Mesenchymal stem cell (in vitro differentiated cells and primary cell): Measurements from ENCODE around the gene CDON.

Experiments
- DNase-seq: peaks from one replicate; pipeline ENCODE4 v3.0.0-alpha.2; 2013
- H2AFZ ChIP-seq: one replicate; pipeline ENCODE4 v1.6.1; 2013; ENCODE audit warnings: low read depth, mild to moderate bottlenecking, control low read depth, inconsistent platforms, low read length, moderate library complexity
- H2AK5ac ChIP-seq: 2 replicates; pipeline ENCODE4 v1.6.1; 2013; ENCODE audit warnings: low read length, moderate library complexity, mild to moderate bottlenecking, inconsistent platforms; ENCODE audit not compliant: severe bottlenecking
- H2BK120ac ChIP-seq: one replicate; pipeline ENCODE4 v1.6.1; 2013; ENCODE audit warnings: low read depth, mild to moderate bottlenecking, inconsistent platforms, low read length, moderate library complexity
- H2BK12ac ChIP-seq, 2 experiments: one replicate each; pipeline ENCODE4 v1.6.1; 2013; ENCODE audit warnings: inconsistent platforms in 2 of 2, low read length in 2 of 2, mild to moderate bottlenecking in 2 of 2, moderate library complexity in 2 of 2, control low read depth in 1 of 2
- H2BK15ac ChIP-seq: one replicate; pipeline ENCODE4 v1.6.1; 2013; ENCODE audit warnings: mild to moderate bottlenecking, low read depth, inconsistent platforms; ENCODE audit not compliant: poor library complexity, severe bottlenecking
- H2BK5ac ChIP-seq: 2 replicates; pipeline ENCODE4 v1.6.1; 2013; ENCODE audit warnings: low read depth, mild to moderate bottlenecking, low read length, control low read depth, inconsistent platforms; ENCODE audit not compliant: poor library complexity, severe bottlenecking
- H3K14ac ChIP-seq, 2 experiments: one replicate each; pipeline ENCODE4 v1.6.1; 2013; ENCODE audit warnings: inconsistent platforms in 2 of 2, low read length in 2 of 2, control low read depth in 1 of 2, mild to moderate bottlenecking in 1 of 2, moderate library complexity in 1 of 2
- H3K18ac ChIP-seq, 2 experiments: one replicate each; pipeline ENCODE4 v1.6.1; 2013; ENCODE audit warnings: inconsistent platforms in 2 of 2, low read length in 2 of 2, control low read depth in 1 of 2, low read depth in 1 of 2, mild to moderate bottlenecking in 1 of 2
- H3K23ac ChIP-seq, 2 experiments: one replicate each; pipeline ENCODE4 v1.6.1; 2013; ENCODE audit warnings: inconsistent platforms in 2 of 2, low read length in 2 of 2, mild to moderate bottlenecking in 2 of 2, moderate library complexity in 2 of 2, control low read depth in 1 of 2
- H3K27ac ChIP-seq: 2 replicates; pipeline ENCODE4 v1.5.1; 2013; ENCODE audit warnings: mild to moderate bottlenecking, moderate library complexity, low read length, control low read depth, inconsistent platforms; ENCODE audit not compliant: poor library complexity, severe bottlenecking
- H3K27me3 ChIP-seq, 2 experiments: 2 replicates each; pipeline versions ENCODE4 v1.6.1 to v1.7.0; 2013; ENCODE audit warnings: low read length in 2 of 2, mild to moderate bottlenecking in 2 of 2, moderate library complexity in 2 of 2, control low read depth in 1 of 2, inconsistent platforms in 1 of 2; ENCODE audit not compliant: control insufficient read depth in 1 of 2, insufficient read depth in 1 of 2
- H3K36me3 ChIP-seq, 2 experiments: 2 replicates each; pipeline versions ENCODE4 v1.6.1 to v1.7.0; 2013; ENCODE audit warnings: low read length in 2 of 2, control low read depth in 1 of 2, inconsistent platforms in 1 of 2, low read depth in 1 of 2, mild to moderate bottlenecking in 1 of 2; ENCODE audit not compliant: insufficient read depth in 2 of 2, control insufficient read depth in 1 of 2
- H3K4ac ChIP-seq, 2 experiments: one replicate each; pipeline ENCODE4 v1.6.1; 2013; ENCODE audit warnings: inconsistent platforms in 2 of 2, low read length in 2 of 2, mild to moderate bottlenecking in 2 of 2, moderate library complexity in 2 of 2, control low read depth in 1 of 2, low read depth in 1 of 2
- H3K4me1 ChIP-seq: 2 replicates; pipeline ENCODE4 v1.6.1; 2013; ENCODE audit warnings: low read depth, low read length, control low read depth; ENCODE audit not compliant: control insufficient read depth, insufficient read depth
- H3K4me2 ChIP-seq: 2 replicates; pipeline ENCODE4 v1.6.1; 2013; ENCODE audit warnings: low read length, mild to moderate bottlenecking, inconsistent platforms; ENCODE audit not compliant: poor library complexity, severe bottlenecking
- H3K4me3 ChIP-seq, 2 experiments: 2 replicates each; pipeline versions ENCODE4 v1.5.1 to v1.7.0; 2013; ENCODE audit warnings: low read length in 2 of 2, mild to moderate bottlenecking in 2 of 2, control low read depth in 1 of 2, low read depth in 1 of 2; ENCODE audit not compliant: insufficient read depth in 1 of 2
- H3K79me1 ChIP-seq: replicated peaks from 2 replicates; pipeline ENCODE4 v1.6.1; 2013; ENCODE audit warnings: mild to moderate bottlenecking, control low read depth, low read length, inconsistent platforms; ENCODE audit not compliant: poor library complexity, severe bottlenecking
- H3K9ac ChIP-seq: 2 replicates; pipeline ENCODE4 v1.7.0; 2013; ENCODE audit warnings: mild to moderate bottlenecking, low read length, moderate library complexity
- H3K9me3 ChIP-seq: 2 replicates; pipeline ENCODE4 v1.7.0; 2013; ENCODE audit warnings: mild to moderate bottlenecking, low read length; ENCODE audit not compliant: control insufficient read depth
- H4K8ac ChIP-seq: one replicate; pipeline ENCODE4 v1.6.1; 2013; ENCODE audit warnings: inconsistent platforms, mild to moderate bottlenecking, low read length, moderate library complexity
- H4K91ac ChIP-seq: one replicate; pipeline ENCODE4 v1.6.1; 2013; ENCODE audit warnings: mild to moderate bottlenecking, low read length, inconsistent platforms
- WGBS: methylation state at CpG from one replicate; pipeline ENCODE4 v1.1.7; 2013; ENCODE audit warnings: mixed read lengths; 5-methylcytosine and 5-hydroxymethylcytosine counted together

CDON gene

GRCh38 chr11:125952973-125953372 is 109.7 kb downstream of the CDON start:
- Histone ChIP-seq H3K4me2 (no peak overlapping the region), H3K4ac (no peak overlapping the region), H3K9ac (no peak overlapping the region), H3K9me3 (no peaks in the 10 kb centered on the region), H2BK12ac (no peak overlapping the region), H4K91ac (no peak overlapping the region), H3K14ac (no peak overlapping the region), H2BK120ac (no peak overlapping the region), H2BK5ac (no peak overlapping the region), H3K4me3 (no peak overlapping the region), H3K27ac (no peak overlapping the region), H2BK15ac (no peak overlapping the region), H3K4me1 (peaks cover 1% of the 10 kb centered on the region), H2AFZ (no peak overlapping the region), H3K18ac (no peak overlapping the region), H4K8ac (no peak overlapping the region), H3K23ac (no peak overlapping the region), H3K27me3 (peaks cover 0 to 7% of the 10 kb centered on the region in 2 experiments), H3K79me1 (no peaks in the 10 kb centered on the region), H2AK5ac (no peak overlapping the region), H3K36me3 (peaks cover 0 to 44% of the 10 kb centered on the region in 2 experiments)
- 89% methylated on average over 4 of the region's 7 CpGs for WGBS
- no peak for DNase-seq

DNA sequence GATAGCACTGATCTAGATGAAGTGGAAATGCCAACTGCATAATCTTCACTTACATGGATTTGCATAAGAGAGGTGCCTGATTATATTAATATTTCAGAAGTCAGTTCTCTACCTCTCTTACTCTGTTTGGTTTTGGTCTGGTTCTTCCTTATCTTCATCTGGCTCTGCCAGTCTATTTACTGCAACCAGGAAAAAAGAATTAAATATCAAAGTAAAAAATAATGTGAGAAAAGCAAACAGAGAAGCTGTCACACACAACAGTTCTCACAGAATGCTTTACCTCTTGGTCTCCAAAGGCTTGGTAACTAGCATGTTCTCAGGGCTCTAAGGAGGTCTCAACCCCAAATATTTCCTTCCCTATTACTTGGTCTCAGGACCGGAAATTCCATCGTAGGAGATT is 110.1 kb downstream of the CDON start:
- Histone ChIP-seq H2AK5ac (no peak overlapping the region), H3K79me1 (no peaks in the 10 kb centered on the region), H3K9ac (no peak overlapping the region), H2BK120ac (no peak overlapping the region), H2BK12ac (no peak overlapping the region), H3K4ac (no peak overlapping the region), H3K23ac (no peak overlapping the region), H3K18ac (no peak overlapping the region), H4K8ac (no peak overlapping the region), H3K4me3 (no peak overlapping the region), H3K36me3 (peaks cover 0 to 40% of the 10 kb centered on the region in 2 experiments), H3K14ac (no peak overlapping the region), H3K27ac (no peak overlapping the region), H3K4me2 (no peak overlapping the region), H2AFZ (no peak overlapping the region), H2BK5ac (no peak overlapping the region), H4K91ac (no peak overlapping the region), H3K27me3 (peaks cover 0 to 7% of the 10 kb centered on the region in 2 experiments), H3K4me1 (peaks cover 3% of the 10 kb centered on the region), H2BK15ac (no peak overlapping the region), H3K9me3 (no peaks in the 10 kb centered on the region)
- WGBS, result 98% methylated on average over 2 of the region's 2 CpGs
- no peak for DNase-seq

DNA sequence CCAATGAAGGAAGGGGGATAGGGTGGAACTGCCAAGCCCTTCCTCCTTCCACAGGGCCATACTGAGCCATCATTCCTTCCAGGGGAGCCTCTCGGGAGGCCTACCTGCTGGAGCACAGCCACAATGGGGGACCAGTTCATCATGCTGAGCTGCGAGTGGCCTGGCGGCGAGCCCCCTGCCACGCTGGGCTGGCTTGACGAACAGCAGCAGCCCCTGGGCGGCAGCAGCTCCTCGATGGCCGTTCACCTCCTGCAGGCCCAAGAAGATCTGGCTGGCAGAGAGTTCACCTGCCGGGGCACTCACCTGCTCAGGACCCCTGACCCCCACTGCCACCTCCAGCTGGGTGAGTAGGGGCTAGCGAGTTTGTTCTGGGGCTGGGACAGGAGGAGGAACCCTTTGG is 110.9 kb downstream of the CDON start:
- no peak overlapping the region for H2BK12ac ChIP-seq
- no peak for DNase-seq
- no peak overlapping the region for H2AK5ac ChIP-seq
- no peak overlapping the region for H4K8ac ChIP-seq
- no peak overlapping the region for H3K14ac ChIP-seq
- no peak overlapping the region for H3K23ac ChIP-seq
- H3K4me1 ChIP-seq, result peaks cover 3% of the 10 kb centered on the region
- no peaks in the 10 kb centered on the region for H3K9me3 ChIP-seq
- no peak overlapping the region for H2BK5ac ChIP-seq
- no peak overlapping the region for H2BK120ac ChIP-seq
- peaks cover 0 to 31% of the 10 kb centered on the region in 2 experiments for H3K36me3 ChIP-seq
- no peak overlapping the region for H3K4ac ChIP-seq
- no peak overlapping the region for H4K91ac ChIP-seq
- WGBS, result 79% methylated on average over 8 of the region's 11 CpGs
- no peak overlapping the region for H2AFZ ChIP-seq
- H2BK15ac ChIP-seq, result no peak overlapping the region
- H3K27ac ChIP-seq, result no peak overlapping the region
- no peaks in the 10 kb centered on the region for H3K79me1 ChIP-seq
- H3K27me3 ChIP-seq, result peaks cover 0 to 7% of the 10 kb centered on the region in 2 experiments
- no peak overlapping the region for H3K18ac ChIP-seq
- no peak overlapping the region for H3K9ac ChIP-seq
- no peak overlapping the region for H3K4me3 ChIP-seq
- no peak overlapping the region for H3K4me2 ChIP-seq

DNA sequence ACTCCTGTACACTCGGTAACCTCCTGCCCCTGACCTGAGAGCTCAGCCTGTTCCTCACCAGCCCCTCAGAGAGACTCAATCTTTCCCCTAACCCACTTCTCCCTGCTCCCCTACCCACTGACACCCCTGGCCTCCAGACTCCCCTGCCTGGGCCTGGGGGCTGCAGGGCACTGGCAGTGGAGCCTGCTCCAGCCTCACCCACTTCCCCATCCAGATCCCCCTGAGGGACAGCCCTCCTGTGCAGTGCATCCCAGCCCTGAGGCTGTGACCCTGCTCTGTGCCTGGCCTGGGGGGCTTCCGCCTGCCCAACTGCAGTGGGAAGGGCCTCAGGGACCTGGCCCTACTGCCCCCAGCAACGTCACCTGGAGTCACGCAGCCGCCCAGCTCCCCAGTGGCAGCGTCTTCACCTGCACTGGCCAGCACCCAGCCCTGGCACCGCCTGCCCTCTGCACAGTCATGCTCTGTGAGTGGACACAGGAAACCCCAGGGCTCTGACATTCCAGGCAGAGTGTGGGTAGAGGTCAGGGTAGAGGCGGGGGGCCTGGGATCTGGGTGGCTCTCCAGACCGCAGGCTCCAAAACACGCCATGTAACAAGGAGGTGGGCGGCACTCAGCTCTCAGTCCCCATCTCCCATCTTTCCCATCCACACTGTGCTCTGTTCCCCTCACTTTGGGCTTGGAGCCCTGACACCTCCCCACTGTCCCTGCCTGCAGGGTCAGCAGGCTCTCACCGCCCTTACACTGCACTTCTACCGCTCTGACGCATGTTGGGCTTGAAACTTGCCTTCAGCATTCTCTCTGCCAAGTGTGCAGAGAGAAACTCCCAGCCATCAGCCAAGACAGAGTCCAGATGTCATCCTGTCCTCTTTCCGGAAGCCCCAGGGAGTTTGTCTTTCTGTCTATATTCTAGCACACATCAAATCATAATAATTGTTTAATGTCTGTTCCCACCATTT is 111.7 kb downstream of the CDON start:
- no peak overlapping the region for H3K9ac ChIP-seq
- H3K4me2 ChIP-seq, result no peak overlapping the region
- H3K18ac ChIP-seq, result no peak overlapping the region
- no peak overlapping the region for H2AK5ac ChIP-seq
- no peak overlapping the region for H2BK5ac ChIP-seq
- H3K9me3 ChIP-seq, result no peaks in the 10 kb centered on the region
- H3K4me1 ChIP-seq, result peaks cover 3% of the 10 kb centered on the region
- peaks cover 0 to 24% of the 10 kb centered on the region in 2 experiments for H3K36me3 ChIP-seq
- no peak overlapping the region for H2BK12ac ChIP-seq
- H2BK15ac ChIP-seq, result no peak overlapping the region
- peaks cover 0 to 7% of the 10 kb centered on the region in 2 experiments for H3K27me3 ChIP-seq
- no peak overlapping the region for H4K8ac ChIP-seq
- H3K79me1 ChIP-seq, result no peaks in the 10 kb centered on the region
- no peak overlapping the region for H3K4ac ChIP-seq
- no peak overlapping the region for H3K14ac ChIP-seq
- H2BK120ac ChIP-seq, result no peak overlapping the region
- no peak overlapping the region for H3K23ac ChIP-seq
- H3K4me3 ChIP-seq, result no peak overlapping the region
- H2AFZ ChIP-seq, result no peak overlapping the region
- no peak overlapping the region for H3K27ac ChIP-seq
- H4K91ac ChIP-seq, result no peak overlapping the region
- WGBS, result 84% methylated on average over 14 of the region's 15 CpGs
- peak; percentile 57 for DNase-seq
